Measurements from ENCODE around the gene TSPOAP1. TPM values are rescaled to one million over a fixed set of nuclear protein-coding genes. Genes with fewer than 3 reads are reported as not detected.

Gene TSPOAP1
- total RNA-seq, 1 experiment from 2014 or later: 10.9 TPM

DNA sequence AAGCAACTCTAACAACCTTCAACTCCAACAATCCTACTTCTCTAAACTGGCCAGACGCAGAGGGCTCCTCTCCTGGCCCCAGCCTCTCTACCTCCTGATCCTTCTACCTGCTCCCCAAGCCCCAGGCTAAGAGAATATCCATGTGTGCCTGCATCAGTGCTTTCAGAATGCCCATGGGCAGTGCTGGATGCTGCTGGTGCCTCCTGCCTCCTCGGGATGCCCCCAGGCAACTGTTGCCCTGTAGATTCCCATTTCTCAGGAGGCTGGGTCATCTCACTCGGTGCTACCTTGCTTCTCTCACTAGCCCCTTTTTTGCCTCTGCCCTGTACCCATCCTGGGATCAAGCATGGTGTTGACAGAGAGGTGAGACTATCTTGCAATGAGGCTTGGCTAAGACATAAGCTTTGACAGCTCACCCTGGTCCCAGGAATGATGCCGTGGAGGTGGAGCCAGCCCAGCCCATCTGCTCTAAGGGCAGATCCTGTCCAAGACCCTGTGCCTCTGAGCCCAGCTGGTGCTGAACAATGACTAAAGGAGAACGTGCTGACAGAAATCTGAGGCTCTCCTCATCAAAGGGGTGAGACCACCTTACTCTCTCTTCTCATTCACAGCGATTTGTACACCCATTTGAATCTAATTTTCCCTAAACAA lies 42.8 kb upstream of the TSPOAP1 start:
- Mint-ChIP-seq H3K27me3 (ENCODE audit: low read depth) (no peaks in the 10 kb centered on the region), H3K9me3 (no peaks in the 10 kb centered on the region), H3K4me1 (peaks cover 15% of the 10 kb centered on the region), H3K4me3 (no peak overlapping the region), H3K36me3 (no peaks in the 10 kb centered on the region), H3K27ac (no peak overlapping the region)
- no peak for TF ChIP-seq JAZF1 (CRISPR knock-in tag; IDR thresholded peaks at IDR 0.05)
- TF ChIP-seq, protein P1, sequence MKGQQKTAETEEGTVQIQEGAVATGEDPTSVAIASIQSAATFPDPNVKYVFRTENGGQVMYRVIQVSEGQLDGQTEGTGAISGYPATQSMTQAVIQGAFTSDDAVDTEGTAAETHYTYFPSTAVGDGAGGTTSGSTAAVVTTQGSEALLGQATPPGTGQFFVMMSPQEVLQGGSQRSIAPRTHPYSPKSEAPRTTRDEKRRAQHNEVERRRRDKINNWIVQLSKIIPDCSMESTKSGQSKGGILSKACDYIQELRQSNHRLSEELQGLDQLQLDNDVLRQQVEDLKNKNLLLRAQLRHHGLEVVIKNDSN (CRISPR knock-in tag; IDR thresholded peaks at IDR 0.05): no peak
- TF ChIP-seq, protein P2, sequence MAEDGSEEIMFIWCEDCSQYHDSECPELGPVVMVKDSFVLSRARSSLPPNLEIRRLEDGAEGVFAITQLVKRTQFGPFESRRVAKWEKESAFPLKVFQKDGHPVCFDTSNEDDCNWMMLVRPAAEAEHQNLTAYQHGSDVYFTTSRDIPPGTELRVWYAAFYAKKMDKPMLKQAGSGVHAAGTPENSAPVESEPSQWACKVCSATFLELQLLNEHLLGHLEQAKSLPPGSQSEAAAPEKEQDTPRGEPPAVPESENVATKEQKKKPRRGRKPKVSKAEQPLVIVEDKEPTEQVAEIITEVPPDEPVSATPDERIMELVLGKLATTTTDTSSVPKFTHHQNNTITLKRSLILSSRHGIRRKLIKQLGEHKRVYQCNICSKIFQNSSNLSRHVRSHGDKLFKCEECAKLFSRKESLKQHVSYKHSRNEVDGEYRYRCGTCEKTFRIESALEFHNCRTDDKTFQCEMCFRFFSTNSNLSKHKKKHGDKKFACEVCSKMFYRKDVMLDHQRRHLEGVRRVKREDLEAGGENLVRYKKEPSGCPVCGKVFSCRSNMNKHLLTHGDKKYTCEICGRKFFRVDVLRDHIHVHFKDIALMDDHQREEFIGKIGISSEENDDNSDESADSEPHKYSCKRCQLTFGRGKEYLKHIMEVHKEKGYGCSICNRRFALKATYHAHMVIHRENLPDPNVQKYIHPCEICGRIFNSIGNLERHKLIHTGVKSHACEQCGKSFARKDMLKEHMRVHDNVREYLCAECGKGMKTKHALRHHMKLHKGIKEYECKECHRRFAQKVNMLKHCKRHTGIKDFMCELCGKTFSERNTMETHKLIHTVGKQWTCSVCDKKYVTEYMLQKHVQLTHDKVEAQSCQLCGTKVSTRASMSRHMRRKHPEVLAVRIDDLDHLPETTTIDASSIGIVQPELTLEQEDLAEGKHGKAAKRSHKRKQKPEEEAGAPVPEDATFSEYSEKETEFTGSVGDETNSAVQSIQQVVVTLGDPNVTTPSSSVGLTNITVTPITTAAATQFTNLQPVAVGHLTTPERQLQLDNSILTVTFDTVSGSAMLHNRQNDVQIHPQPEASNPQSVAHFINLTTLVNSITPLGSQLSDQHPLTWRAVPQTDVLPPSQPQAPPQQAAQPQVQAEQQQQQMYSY (CRISPR knock-in tag; IDR thresholded peaks at IDR 0.05): no peak
- TF ChIP-seq, protein P3, sequence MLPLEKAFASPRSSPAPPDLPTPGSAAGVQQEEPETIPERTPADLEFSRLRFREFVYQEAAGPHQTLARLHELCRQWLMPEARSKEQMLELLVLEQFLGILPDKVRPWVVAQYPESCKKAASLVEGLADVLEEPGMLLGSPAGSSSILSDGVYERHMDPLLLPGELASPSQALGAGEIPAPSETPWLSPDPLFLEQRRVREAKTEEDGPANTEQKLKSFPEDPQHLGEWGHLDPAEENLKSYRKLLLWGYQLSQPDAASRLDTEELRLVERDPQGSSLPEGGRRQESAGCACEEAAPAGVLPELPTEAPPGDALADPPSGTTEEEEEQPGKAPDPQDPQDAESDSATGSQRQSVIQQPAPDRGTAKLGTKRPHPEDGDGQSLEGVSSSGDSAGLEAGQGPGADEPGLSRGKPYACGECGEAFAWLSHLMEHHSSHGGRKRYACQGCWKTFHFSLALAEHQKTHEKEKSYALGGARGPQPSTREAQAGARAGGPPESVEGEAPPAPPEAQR (CRISPR knock-in tag; IDR thresholded peaks at IDR 0.05): no peak
- DNase-seq (ENCODE audit: low spot score): no peak
- ChIA-PET POLR2A (interaction anchor here (1.1 kb wide), 1 partner anchor 9 kb away, joined by 3 read pairs; no protein-coding TSS in a partner anchor), CTCF (interaction anchor here (1.0 to 1.8 kb wide), 3 partner anchors 46 to 54 kb away, joined by 3 to 5 read pairs (median 4); partner anchors contain the start of gene RNF43)
- ATAC-seq: no peak

DNA sequence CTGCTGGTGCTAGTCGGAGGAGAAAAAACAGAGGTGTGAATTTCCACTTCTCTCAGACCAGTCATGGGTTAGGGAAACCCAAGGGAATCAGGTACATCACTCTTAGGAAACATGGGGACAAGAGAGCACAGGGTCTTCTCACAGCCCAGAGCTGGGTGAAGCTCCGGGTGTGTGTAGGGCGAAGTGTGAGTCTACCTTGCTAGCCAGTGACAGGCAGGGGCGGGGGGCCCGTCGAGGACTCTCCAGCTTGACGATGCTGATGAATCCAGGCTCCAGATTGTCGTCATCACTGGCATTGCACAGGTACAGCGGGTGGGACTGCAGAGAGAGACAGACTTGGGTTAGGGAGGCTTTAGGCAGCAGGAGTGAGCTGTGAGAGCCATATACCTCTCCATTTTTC lies 42.1 kb upstream of the TSPOAP1 start:
- DNase-seq (ENCODE audit: low spot score): no peak
- no peak overlapping the region for H3K4me3 Mint-ChIP-seq
- TF ChIP-seq, protein P1 (CRISPR knock-in tag; IDR thresholded peaks at IDR 0.05): no peak
- TF ChIP-seq MXD4 (CRISPR knock-in tag; IDR thresholded peaks at IDR 0.05; ENCODE audit: borderline replicate concordance) (no peak), ZNF232 (CRISPR knock-in tag; IDR thresholded peaks at IDR 0.05) (no peak), ZNF263 (CRISPR knock-in tag; IDR thresholded peaks at IDR 0.05; ENCODE audit: low read depth) (no peak), SMAD4 (CRISPR knock-in tag; IDR thresholded peaks at IDR 0.05) (no peak), CREM (CRISPR knock-in tag; IDR thresholded peaks at IDR 0.05) (no peak), MYBL2 (CRISPR knock-in tag; IDR thresholded peaks at IDR 0.05) (no peak), ZNF671 (CRISPR knock-in tag; IDR thresholded peaks at IDR 0.05) (no peak), ZBTB21 (CRISPR knock-in tag; IDR thresholded peaks at IDR 0.05; ENCODE audit: borderline replicate concordance) (no peak), TP53 (CRISPR knock-in tag; IDR thresholded peaks at IDR 0.05) (no peak), FOXP1 (CRISPR knock-in tag; IDR thresholded peaks at IDR 0.05; ENCODE audit: borderline replicate concordance) (no peak), ZNF138 (CRISPR knock-in tag; conservative IDR thresholded peaks at IDR 0.05) (no peak)
- TF ChIP-seq, protein P4, sequence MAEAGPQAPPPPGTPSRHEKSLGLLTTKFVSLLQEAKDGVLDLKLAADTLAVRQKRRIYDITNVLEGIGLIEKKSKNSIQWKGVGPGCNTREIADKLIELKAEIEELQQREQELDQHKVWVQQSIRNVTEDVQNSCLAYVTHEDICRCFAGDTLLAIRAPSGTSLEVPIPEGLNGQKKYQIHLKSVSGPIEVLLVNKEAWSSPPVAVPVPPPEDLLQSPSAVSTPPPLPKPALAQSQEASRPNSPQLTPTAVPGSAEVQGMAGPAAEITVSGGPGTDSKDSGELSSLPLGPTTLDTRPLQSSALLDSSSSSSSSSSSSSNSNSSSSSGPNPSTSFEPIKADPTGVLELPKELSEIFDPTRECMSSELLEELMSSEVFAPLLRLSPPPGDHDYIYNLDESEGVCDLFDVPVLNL (CRISPR knock-in tag; IDR thresholded peaks at IDR 0.05; ENCODE audit: borderline replicate concordance, low read depth): no peak
- TF ChIP-seq, protein P5, sequence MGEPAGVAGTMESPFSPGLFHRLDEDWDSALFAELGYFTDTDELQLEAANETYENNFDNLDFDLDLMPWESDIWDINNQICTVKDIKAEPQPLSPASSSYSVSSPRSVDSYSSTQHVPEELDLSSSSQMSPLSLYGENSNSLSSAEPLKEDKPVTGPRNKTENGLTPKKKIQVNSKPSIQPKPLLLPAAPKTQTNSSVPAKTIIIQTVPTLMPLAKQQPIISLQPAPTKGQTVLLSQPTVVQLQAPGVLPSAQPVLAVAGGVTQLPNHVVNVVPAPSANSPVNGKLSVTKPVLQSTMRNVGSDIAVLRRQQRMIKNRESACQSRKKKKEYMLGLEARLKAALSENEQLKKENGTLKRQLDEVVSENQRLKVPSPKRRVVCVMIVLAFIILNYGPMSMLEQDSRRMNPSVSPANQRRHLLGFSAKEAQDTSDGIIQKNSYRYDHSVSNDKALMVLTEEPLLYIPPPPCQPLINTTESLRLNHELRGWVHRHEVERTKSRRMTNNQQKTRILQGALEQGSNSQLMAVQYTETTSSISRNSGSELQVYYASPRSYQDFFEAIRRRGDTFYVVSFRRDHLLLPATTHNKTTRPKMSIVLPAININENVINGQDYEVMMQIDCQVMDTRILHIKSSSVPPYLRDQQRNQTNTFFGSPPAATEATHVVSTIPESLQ (CRISPR knock-in tag; IDR thresholded peaks at IDR 0.05): no peak
- TF ChIP-seq, protein P6, sequence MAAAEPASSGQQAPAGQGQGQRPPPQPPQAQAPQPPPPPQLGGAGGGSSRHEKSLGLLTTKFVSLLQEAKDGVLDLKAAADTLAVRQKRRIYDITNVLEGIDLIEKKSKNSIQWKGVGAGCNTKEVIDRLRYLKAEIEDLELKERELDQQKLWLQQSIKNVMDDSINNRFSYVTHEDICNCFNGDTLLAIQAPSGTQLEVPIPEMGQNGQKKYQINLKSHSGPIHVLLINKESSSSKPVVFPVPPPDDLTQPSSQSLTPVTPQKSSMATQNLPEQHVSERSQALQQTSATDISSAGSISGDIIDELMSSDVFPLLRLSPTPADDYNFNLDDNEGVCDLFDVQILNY (CRISPR knock-in tag; IDR thresholded peaks at IDR 0.05): no peak
- H3K4me1 Mint-ChIP-seq: peaks cover 8% of the 10 kb centered on the region
- ChIA-PET CTCF (interaction anchor here (1.0 to 1.1 kb wide), 2 partner anchors 47 to 53 kb away, joined by 3 to 4 read pairs; partner anchors contain the start of gene RNF43), POLR2A (interaction anchor here (1.1 kb wide), 1 partner anchor 9 kb away, joined by 3 read pairs; no protein-coding TSS in a partner anchor)
- no peaks in the 10 kb centered on the region for H3K36me3 Mint-ChIP-seq
- no peak for ATAC-seq
- no peaks in the 10 kb centered on the region for H3K27me3 Mint-ChIP-seq (ENCODE audit: low read depth)
- H3K27ac Mint-ChIP-seq: no peak overlapping the region
- no peaks in the 10 kb centered on the region for H3K9me3 Mint-ChIP-seq

Data from WTC11 (cell line).